Activated naive CD4-positive, alpha-beta T cell treated with anti-CD3 and anti-CD28 coated beads, Interleukin-2, amount 10 ng/mL, durations not matched to agents 7 days and 5 days (primary cell): Measurements from ENCODE around the gene PTPRD.

ENCODE experiments used
- CTCF ChIA-PET: fragments of 350-600 bp; sonication (Branson Sonifier 250); formaldehyde crosslinking; loops from one replicate; lab custom pipeline; 2021; ENCODE audit warnings: antibody characterized with exemption; lab: Charles Lee
- DNase-seq: peaks from one replicate; pipeline ENCODE4 v3.0.0-alpha.2; 2020
- H3K27ac Mint-ChIP-seq: one replicate; pipeline ENCODE4 v1.8.0; 2021; ENCODE audit warnings: mild to moderate bottlenecking, moderate library complexity, mixed read lengths
- H3K27me3 Mint-ChIP-seq: one replicate; pipeline ENCODE4 v1.8.0; 2021; ENCODE audit warnings: mild to moderate bottlenecking, mixed read lengths
- H3K36me3 Mint-ChIP-seq: one replicate; pipeline ENCODE4 v1.8.0; 2021; ENCODE audit warnings: mixed read lengths
- H3K4me1 Mint-ChIP-seq: one replicate; pipeline ENCODE4 v1.8.0; 2021; ENCODE audit warnings: mixed read lengths
- H3K4me3 Mint-ChIP-seq: one replicate; pipeline ENCODE4 v1.8.0; 2021; ENCODE audit warnings: mild to moderate bottlenecking, moderate library complexity, mixed read lengths
- H3K9me3 Mint-ChIP-seq: one replicate; pipeline ENCODE4 v1.8.0; 2021; ENCODE audit warnings: mixed read lengths

Gene PTPRD

GRCh38 chr9:8648271-8648845 lies 1964.4 kb downstream of the PTPRD start:
- H3K4me1 Mint-ChIP-seq: no peaks in the 10 kb centered on the region
- no peak overlapping the region for H3K27ac Mint-ChIP-seq
- H3K27me3 Mint-ChIP-seq: no peaks in the 10 kb centered on the region
- no peaks in the 10 kb centered on the region for H3K36me3 Mint-ChIP-seq
- CTCF ChIA-PET: no interaction called here
- no peak for DNase-seq
- H3K9me3 Mint-ChIP-seq: peaks cover 2% of the 10 kb centered on the region
- H3K4me3 Mint-ChIP-seq: no peak overlapping the region

DNA sequence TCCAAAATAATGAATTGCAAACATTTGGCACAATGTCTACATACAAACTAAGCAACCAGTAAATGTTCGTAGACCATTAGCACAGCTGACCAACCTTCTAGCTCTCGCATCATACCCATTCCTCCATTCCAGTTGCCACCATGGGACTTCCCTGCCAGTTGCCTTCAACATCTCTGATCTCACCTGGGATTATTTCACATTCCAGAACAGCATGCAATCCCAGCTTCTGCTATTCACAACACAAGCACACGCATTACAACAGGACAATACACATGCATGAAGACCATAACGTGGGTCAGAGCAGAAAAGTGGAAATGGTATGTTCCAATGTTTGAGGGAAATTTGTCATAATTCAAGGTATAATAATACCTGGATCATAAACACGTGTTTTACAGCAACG lies 1965.0 kb downstream of the PTPRD start:
- CTCF ChIA-PET: no interaction called here
- Mint-ChIP-seq H3K27me3 (no peaks in the 10 kb centered on the region), H3K4me3 (no peak overlapping the region)

GRCh38 chr9:8644571-8644970 lies 1968.2 kb downstream of the PTPRD start:
- Mint-ChIP-seq H3K27me3 (no peaks in the 10 kb centered on the region), H3K27ac (no peak overlapping the region), H3K36me3 (no peaks in the 10 kb centered on the region), H3K4me3 (no peak overlapping the region), H3K9me3 (peaks cover 2% of the 10 kb centered on the region), H3K4me1 (no peaks in the 10 kb centered on the region)
- CTCF ChIA-PET: no interaction called here
- no peak for DNase-seq

More for the DNA sequence above, 1965.0 kb downstream of the PTPRD start:
- no peak overlapping the region for H3K27ac Mint-ChIP-seq
- H3K36me3 Mint-ChIP-seq: no peaks in the 10 kb centered on the region
- H3K9me3 Mint-ChIP-seq: peaks cover 2% of the 10 kb centered on the region
- DNase-seq: no peak
- H3K4me1 Mint-ChIP-seq: no peaks in the 10 kb centered on the region

DNA sequence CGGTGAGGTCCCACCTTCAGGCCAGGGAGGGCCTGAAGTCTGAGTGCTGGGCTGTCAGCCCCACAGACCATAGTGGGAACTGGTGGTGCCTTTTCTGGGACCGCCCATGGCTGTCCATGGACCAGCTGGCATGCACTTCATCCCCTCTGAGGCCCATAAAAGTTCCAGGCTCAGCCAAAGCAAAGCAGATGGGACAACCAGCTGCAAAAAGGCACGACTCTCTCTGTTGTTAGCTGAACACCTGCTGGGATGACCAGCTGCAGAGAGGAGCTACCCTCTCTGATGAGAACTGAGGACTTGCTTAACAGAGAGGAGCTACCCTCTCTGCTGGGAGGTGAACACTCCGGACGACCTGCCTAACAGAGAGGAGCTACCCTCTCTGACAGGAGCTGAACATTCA lies 1968.9 kb downstream of the PTPRD start:
- Mint-ChIP-seq H3K27ac (no peak overlapping the region), H3K27me3 (no peaks in the 10 kb centered on the region), H3K4me3 (no peak overlapping the region), H3K36me3 (no peaks in the 10 kb centered on the region), H3K4me1 (no peaks in the 10 kb centered on the region), H3K9me3 (peaks cover 2% of the 10 kb centered on the region)
- DNase-seq: no peak
- CTCF ChIA-PET: no interaction called here

- Mint-ChIP-seq H3K27me3 (no peaks in the 10 kb centered on the region), H3K4me1 (no peaks in the 10 kb centered on the region), H3K27ac (no peak overlapping the region), H3K36me3 (no peaks in the 10 kb centered on the region), H3K9me3 (peaks cover 2% of the 10 kb centered on the region), H3K4me3 (no peak overlapping the region)
- CTCF ChIA-PET: no interaction called here
- no peak for DNase-seq
These were observed 1969.3 kb downstream of the PTPRD start for GRCh38 chr9:8643464-8643863.

DNA sequence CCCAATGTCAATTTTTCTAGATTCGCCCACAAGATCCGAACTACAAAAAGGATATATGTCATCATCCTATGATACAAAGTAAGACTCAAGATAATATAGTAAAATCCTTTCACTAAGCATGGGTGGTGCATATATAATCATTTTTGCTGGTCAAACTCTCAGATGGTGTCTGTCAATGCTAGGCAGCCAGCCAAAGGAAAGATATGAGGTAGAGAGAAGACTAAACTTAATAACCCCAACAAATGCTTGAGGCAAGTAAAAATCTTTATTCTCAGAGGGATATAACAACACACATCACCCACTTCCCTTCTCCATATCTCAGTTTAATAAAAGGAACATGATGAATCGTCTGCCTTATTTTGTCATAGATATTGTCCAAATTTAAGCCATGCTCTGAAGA lies 1972.0 kb downstream of the PTPRD start:
- H3K9me3 Mint-ChIP-seq: peaks cover 1% of the 10 kb centered on the region
- CTCF ChIA-PET: no interaction called here

DNA sequence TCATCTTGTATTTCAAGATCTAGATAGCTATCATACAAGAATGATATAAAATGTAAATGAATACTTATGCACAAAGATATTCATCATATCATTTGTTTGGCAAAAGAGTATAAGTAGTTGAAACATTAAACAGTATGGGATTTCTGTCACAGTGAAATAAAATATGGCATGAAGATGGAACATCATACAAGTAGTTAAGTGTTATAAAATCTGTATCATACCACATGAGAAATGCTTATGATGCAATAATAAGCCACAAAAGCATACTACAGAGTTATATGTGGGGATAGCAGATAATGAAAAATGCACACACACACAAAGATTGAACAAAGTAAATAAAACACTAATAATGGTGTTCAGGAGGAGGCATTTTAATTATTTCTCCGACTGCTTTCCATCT lies 1975.2 kb downstream of the PTPRD start:
- CTCF ChIA-PET: no interaction called here
- no peak for DNase-seq
- Mint-ChIP-seq H3K4me3 (no peak overlapping the region), H3K36me3 (no peaks in the 10 kb centered on the region), H3K9me3 (no peaks in the 10 kb centered on the region), H3K4me1 (no peaks in the 10 kb centered on the region), H3K27me3 (no peaks in the 10 kb centered on the region), H3K27ac (no peak overlapping the region)

More for the DNA sequence above, 1972.0 kb downstream of the PTPRD start:
- DNase-seq: no peak
- Mint-ChIP-seq H3K4me3 (no peak overlapping the region), H3K4me1 (no peaks in the 10 kb centered on the region), H3K36me3 (no peaks in the 10 kb centered on the region), H3K27ac (no peak overlapping the region), H3K27me3 (no peaks in the 10 kb centered on the region)

DNA sequence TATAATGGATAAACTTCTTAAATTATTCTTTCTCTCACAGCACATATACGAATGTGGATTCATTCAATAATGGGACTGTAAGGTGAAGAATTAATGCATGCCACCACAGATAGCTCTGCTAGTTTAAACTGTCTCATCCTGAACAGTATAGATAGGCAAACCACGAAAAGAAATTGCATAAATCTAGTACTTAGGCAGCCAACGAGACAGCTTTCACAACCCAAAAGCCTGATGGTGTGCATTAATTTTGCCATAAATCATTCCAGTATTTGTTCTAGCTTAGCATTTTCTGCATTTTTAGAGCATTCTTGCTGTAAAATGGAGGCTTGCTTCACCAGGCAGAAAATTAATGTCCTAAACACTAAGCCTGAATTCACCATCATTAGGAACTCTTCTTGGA lies 1979.0 kb downstream of the PTPRD start:
- Mint-ChIP-seq H3K4me3 (no peak overlapping the region), H3K4me1 (no peaks in the 10 kb centered on the region), H3K27ac (no peak overlapping the region), H3K36me3 (no peaks in the 10 kb centered on the region), H3K9me3 (no peaks in the 10 kb centered on the region), H3K27me3 (no peaks in the 10 kb centered on the region)
- CTCF ChIA-PET: no interaction called here
- DNase-seq: no peak

DNA sequence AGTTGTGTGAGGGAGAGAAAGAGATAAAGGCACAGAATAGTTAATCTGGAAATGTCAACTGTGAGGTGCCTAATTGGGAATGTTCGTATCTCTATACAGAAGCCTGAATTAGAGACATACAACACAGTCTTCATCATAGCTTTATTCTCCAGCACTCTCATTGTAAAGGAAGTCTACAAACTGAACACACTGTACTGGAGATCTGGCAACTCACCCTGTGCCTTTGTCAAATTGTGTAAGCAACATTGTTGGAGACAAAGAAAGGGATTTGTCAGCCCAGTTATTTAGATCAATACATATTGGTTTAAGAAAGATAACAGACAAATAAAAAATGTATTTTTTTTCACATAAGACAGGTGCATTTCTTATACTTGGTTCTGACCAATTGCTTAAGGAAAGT lies 1980.3 kb downstream of the PTPRD start:
- H3K4me3 Mint-ChIP-seq: no peak overlapping the region
- no peaks in the 10 kb centered on the region for H3K36me3 Mint-ChIP-seq
- H3K27me3 Mint-ChIP-seq: no peaks in the 10 kb centered on the region
- no peak overlapping the region for H3K27ac Mint-ChIP-seq
- no peaks in the 10 kb centered on the region for H3K4me1 Mint-ChIP-seq
- no peak for DNase-seq
- no peaks in the 10 kb centered on the region for H3K9me3 Mint-ChIP-seq
- CTCF ChIA-PET: no interaction called here

DNA sequence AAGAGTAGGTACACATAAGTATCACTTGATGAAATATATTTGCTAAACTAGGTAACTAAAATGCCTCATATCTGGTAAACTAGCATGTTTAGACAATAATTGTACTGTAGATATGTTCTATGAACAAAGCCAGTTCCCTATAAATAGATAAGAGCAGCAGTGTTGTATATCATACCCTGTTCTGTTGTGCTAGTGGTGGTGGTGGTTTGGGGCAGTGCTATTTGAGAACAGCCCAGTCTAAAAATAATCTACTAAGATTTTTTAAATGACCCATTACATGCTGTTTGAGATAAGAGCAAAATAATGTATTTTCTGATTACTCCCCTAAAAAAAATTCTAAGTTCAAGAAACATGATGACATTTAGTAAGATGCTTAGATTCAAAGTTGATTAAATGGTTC lies 1984.0 kb downstream of the PTPRD start:
- no peaks in the 10 kb centered on the region for H3K27me3 Mint-ChIP-seq
- H3K9me3 Mint-ChIP-seq: no peaks in the 10 kb centered on the region
- H3K27ac Mint-ChIP-seq: no peak overlapping the region
- no peaks in the 10 kb centered on the region for H3K4me1 Mint-ChIP-seq
- no peak for DNase-seq
- CTCF ChIA-PET: no interaction called here
- H3K4me3 Mint-ChIP-seq: no peak overlapping the region
- no peaks in the 10 kb centered on the region for H3K36me3 Mint-ChIP-seq

- H3K9me3 Mint-ChIP-seq: no peaks in the 10 kb centered on the region
- H3K27ac Mint-ChIP-seq: no peak overlapping the region
- no peaks in the 10 kb centered on the region for H3K36me3 Mint-ChIP-seq
- CTCF ChIA-PET: no interaction called here
- no peaks in the 10 kb centered on the region for H3K27me3 Mint-ChIP-seq
- no peak overlapping the region for H3K4me3 Mint-ChIP-seq
- no peaks in the 10 kb centered on the region for H3K4me1 Mint-ChIP-seq
- DNase-seq: no peak
These were observed 1984.7 kb downstream of the PTPRD start for GRCh38 chr9:8627976-8628679.

DNA sequence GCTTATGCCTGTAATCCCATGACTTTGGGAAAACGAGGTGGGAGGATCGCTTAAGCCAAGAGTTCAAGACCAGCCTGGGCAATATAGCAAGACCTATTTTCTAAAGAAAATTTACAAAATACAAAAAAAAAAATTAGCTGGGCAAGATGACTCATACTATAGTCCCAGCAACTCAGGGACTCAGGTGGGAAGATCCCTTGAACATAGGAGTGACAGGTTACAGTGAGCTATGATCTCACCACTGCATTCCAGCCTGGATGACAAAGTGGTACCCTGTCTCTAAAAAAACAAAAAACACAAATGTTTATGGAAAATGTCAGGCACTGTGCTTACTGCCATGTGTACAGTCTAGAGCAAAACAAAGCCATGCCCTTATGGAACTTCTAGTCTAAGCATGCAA lies 1989.9 kb downstream of the PTPRD start:
- H3K4me3 Mint-ChIP-seq: no peak overlapping the region
- CTCF ChIA-PET: no interaction called here
- no peak overlapping the region for H3K27ac Mint-ChIP-seq
- DNase-seq: no peak
- no peaks in the 10 kb centered on the region for H3K36me3 Mint-ChIP-seq
- no peaks in the 10 kb centered on the region for H3K4me1 Mint-ChIP-seq
- H3K27me3 Mint-ChIP-seq: no peaks in the 10 kb centered on the region
- no peaks in the 10 kb centered on the region for H3K9me3 Mint-ChIP-seq

GRCh38 chr9:8622222-8622802 lies 1990.5 kb downstream of the PTPRD start:
- Mint-ChIP-seq H3K27ac (no peak overlapping the region), H3K27me3 (no peaks in the 10 kb centered on the region), H3K9me3 (no peaks in the 10 kb centered on the region), H3K36me3 (no peaks in the 10 kb centered on the region), H3K4me1 (no peaks in the 10 kb centered on the region), H3K4me3 (no peak overlapping the region)
- DNase-seq: no peak
- CTCF ChIA-PET: no interaction called here

DNA sequence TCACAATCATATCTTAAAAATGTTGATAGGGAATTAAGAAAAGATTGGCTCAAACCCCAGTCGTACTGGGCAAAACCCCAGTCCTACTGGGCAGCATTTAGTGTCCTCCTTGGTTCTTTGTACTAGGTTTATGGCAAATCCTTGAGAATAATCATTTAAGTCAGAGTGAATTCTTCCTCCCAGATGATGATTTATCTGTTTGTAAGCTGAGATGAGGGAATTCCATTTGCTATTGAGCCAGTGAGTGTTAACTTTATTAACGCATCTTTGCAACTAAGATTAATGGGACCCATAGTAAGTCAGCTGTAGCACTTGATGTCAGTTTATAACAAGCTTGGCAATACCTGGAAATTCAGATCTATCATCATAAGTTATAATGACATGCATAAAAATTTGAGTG lies 1991.4 kb downstream of the PTPRD start:
- no peaks in the 10 kb centered on the region for H3K27me3 Mint-ChIP-seq
- H3K4me1 Mint-ChIP-seq: no peaks in the 10 kb centered on the region
- no peaks in the 10 kb centered on the region for H3K9me3 Mint-ChIP-seq
- H3K27ac Mint-ChIP-seq: no peak overlapping the region
- H3K4me3 Mint-ChIP-seq: no peak overlapping the region
- H3K36me3 Mint-ChIP-seq: no peaks in the 10 kb centered on the region
- no peak for DNase-seq
- CTCF ChIA-PET: no interaction called here

- H3K9me3 Mint-ChIP-seq: no peaks in the 10 kb centered on the region
- no peak overlapping the region for H3K27ac Mint-ChIP-seq
- no peaks in the 10 kb centered on the region for H3K36me3 Mint-ChIP-seq
- CTCF ChIA-PET: no interaction called here
- H3K27me3 Mint-ChIP-seq: no peaks in the 10 kb centered on the region
- no peak for DNase-seq
- H3K4me1 Mint-ChIP-seq: no peaks in the 10 kb centered on the region
- no peak overlapping the region for H3K4me3 Mint-ChIP-seq
These were observed 1996.4 kb downstream of the PTPRD start for GRCh38 chr9:8616414-8616813.
